Activated T-helper 1 cell treated with anti-CD3 and anti-CD28 coated beads, Interleukin-2, amount 50 U/mL, for 16 hours (primary cell): ENCODE measurements around the gene SRPK1.
"Not testable (repeated sequence)": the region's sequence is repeated elsewhere in the genome, so short reads cannot be mapped to it uniquely, and the experiment has no call there.

ENCODE experiments used
- DNase-seq, 2 donors: peaks; one replicate each; pipeline ENCODE4 v3.0.0-alpha.2; 2020; ENCODE audit warnings: low read depth in 1 of 2, low spot score in 1 of 2

Gene SRPK1

DNA sequence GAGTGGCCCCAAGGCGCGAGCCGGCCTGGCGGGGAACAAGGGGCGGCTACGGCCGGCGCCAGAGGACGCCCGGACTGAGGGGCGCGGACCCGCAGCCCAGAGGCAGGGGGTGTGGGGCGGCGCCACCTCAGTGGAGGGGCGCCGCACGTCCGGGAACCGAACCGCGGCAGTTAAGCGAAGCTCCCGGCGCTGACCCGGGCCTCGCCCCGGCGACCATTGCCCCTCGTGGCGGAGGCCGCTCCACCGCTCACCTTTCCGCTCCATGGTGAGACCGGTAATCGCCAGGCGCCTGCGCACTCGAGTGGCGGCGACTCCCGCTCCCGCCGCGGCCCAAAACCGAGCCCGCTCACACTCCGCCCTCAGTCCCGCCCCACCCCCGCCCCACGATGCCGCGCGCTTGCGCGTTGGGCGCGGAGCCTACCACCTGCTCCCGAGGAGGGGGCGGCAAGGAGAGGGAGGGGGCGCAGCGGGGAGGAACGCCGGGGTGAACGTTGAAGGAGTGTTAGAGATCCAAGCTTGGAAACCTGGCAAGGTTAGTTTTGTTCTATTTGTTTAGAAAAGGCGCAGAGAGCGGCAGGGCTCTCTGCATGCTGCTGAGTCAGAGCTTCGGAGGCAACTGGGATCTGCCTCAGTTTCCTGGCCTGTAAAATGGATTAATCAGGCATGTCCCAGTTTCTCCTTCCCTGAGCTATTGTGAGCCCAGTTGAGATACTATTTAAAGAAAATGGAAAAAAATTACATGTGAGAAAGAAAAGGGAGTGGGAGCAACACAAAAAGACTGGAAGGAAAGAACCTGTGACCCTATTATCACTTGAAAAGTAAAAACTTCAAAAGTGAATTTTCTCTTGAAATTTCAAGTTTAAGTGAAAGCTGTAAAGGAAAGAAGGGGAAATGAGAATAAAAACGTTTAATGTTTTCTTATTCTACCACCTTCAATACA, at the start of gene SRPK1:
TSS of gene SRPK1 (minus strand) at position 306 of the 940 bp plus-strand sequence. CDS start at position 264, 42 bp downstream.
- DNase-seq = peak; percentile 62 to 81

GRCh38 chr6:35970181-35970580, 49.3 kb upstream of the SRPK1 start:
- no peak for DNase-seq

GRCh38 chr6:35969646-35970045, 48.7 kb upstream of the SRPK1 start:
- DNase-seq = no peak

DNA sequence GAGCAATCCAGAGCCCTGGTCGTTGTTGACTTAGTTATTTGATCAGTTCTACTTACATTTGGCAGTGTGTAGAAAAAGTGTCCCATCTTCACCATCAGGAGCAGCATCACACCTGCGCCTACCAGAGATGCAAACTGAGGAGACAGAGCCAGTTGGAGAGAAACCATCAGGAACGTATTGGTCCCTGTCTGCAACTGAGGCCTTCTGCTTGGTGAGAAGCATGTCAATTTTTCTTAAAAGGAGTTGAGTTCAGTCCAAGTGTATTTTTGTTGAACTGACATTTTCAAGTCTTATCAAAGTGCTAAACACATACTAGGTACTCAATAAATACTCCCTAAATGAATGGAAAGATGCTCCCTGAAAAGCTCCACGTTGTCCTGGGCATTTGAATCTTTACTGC, 47.9 kb upstream of the SRPK1 start:
- no peak for DNase-seq

GRCh38 chr6:35967076-35967774, 46.3 kb upstream of the SRPK1 start:
- no peak for DNase-seq

DNA sequence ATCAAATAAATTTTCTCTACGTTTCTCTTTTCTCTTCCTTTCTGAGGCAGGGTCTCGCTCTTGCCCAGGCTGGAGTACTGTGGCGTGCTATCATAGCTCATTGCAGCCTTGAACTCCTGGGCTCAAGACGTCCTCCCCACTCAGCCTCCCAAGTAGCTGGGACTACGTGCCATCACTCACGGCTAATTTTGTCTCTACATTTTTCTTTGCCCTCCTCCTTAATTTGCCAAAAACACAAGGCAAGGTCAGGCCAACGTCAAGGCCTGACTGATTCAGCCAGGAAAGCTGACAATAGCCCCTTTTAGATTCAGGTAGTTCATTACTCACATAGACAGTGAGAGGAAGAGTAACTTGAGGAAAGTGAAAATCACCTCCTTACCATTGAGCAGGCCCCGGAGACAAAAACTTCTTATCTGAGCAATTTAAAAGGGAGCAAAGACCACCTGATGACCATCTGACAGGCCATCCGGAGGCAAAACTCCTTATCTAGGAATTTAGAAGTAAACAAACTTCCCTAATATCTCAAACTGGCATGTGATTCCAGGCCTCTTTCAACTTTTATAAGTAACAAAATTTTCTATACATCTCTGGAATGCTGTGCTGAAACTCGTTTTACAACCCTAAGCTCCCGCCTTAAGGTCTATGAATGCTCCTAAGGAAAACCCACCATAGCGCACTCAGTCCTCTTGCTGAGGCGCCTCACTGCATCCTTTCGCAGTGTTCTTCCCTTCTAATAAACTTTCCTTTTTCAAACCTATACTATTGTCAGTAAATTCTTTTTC, 42.1 kb upstream of the SRPK1 start:
- DNase-seq = no peak

GRCh38 chr6:35960187-35960586, 39.3 kb upstream of the SRPK1 start:
- no peak for DNase-seq

- DNase-seq = no peak
These were observed 35.1 kb upstream of the SRPK1 start for GRCh38 chr6:35955970-35956369.

DNA sequence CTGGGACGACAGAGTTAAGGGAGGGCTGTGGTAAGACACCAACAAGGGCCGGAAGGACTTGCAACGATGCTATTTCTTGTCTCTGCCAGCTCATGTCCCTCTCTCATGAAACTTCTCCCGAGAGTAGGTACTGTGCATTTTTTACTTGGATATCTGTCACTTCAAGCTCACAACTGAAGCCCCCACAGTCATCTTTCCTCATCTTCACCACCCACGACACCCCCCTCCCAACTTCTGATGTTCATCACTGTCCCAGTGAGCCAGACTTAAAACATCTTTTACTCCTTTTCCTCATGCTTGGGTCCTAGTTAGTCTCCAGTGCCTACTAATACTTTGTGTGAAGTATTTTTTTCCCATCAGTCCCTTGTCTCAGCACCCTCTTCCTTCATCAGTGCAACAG, 34.6 kb upstream of the SRPK1 start:
- DNase-seq = no peak

GRCh38 chr6:35955071-35955470, 34.2 kb upstream of the SRPK1 start:
- DNase-seq = no peak

DNA sequence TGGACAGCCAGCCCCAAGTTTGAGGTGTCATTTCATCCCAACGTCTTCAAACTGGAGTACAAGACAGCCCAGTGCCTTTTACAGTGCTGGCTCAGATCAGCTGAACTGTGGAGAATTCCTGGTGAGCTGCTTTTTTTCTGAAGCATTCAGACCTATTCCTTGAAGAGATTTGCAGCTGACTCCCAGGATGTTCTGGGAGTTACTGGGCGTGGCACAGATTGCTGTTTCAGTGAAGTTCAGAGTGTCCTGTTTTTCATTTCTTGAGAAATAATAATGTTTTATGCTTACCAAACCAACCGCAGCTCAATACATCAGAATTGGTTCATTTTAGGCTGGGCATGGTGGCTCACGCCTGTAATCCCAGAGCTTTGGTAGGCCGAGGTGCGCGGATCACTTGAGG, 33.4 kb upstream of the SRPK1 start:
- DNase-seq = no peak

GRCh38 chr6:35948725-35949124, 27.8 kb upstream of the SRPK1 start:
- DNase-seq = no peak

- no peak for DNase-seq
These were observed 24.7 kb upstream of the SRPK1 start for GRCh38 chr6:35945650-35946025.

- DNase-seq = no peak
These were observed 22.5 kb upstream of the SRPK1 start for GRCh38 chr6:35943390-35943789.

DNA sequence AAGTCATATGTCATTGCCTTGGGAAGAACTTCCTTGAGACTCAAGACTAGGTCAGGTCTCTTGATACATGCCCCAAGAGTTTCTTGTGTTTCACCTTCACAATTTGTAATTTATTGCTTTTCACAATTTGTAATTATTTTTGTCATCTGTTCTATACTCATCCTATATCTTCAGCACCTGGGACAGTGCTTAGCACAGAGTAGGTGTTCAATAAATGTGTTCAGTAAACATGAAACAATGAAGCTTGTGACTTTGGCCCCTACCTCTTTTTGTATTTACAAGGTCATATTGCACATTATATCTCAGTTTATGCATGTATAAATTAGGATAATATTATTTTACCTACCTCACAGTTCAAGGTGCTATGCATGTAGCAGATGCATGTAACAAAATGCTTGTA, 21.5 kb upstream of the SRPK1 start:
- DNase-seq = no peak

- DNase-seq = not testable (repeated sequence)
These were observed 20.3 kb upstream of the SRPK1 start for GRCh38 chr6:35941170-35941569.

DNA sequence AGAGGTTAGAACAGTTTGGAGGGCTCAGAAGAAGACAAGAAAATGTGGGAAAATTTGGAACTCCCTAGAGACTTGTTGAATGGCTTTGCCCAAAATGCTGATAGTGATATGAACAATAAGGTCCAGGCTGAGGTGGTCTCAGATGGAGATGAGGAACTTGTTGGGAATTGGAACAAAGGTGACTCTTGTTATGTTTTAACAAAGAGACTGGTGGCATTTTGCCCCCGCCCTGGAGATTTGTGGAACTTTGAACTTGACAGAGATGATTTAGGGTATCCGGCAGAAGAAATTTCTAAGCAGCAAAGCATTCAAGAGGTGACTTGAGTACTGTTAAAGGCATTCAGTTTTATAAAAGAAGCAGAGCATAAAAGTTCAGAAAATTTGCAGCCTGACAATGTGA, 19.1 kb upstream of the SRPK1 start:
- not testable (repeated sequence) for DNase-seq

DNA sequence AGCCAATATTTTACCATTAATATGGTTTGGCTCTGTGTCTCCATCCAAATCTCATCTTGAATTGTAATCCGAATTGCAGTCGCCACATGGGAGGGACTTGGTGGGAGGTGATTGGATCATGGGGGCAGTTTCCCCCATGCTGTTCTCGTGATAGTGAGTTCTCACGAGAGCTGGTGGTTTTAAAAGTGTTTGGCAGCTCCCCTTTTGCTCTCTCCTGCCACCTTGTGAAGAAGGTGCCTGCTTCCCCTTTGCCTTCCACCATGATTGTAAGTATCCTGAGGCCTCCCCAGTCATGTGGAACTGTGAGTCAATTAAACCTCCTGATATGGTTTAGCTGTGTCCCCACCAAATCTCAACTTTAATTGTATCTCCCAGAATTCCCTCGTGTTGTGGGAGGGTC, 18.4 kb upstream of the SRPK1 start:
- DNase-seq = not testable (repeated sequence)

DNA sequence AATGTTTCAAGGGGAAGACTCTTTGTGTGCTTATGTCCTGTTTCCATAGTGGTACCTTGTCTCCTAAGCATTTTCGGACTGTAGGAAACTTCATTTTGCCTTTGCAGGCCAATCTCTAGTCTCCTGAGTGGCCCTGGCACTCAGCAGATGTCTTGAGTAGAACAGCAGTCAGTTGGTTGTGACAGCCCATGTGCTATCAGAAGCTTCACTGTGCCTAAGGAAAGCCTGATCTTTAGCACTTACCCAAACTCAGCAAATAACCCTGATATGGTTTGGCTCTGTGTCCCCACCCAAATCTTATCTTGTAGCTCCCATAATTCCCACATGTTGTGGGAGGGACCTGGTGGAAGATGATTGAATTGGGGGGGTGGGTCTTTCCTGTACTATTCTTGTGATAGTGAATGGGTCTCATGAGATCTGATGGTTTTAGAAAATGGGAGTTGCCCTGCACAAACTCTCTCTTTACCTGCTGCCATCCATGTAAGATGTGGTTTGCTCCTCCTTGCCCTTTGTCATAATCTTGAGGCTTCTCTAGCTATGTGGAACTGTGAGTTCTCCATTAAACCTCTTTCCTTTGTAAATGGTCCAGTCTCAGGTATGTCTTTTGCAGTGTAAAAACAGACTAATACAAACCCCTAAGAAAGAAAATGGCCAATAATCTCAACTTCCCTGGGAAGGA, 15.9 kb upstream of the SRPK1 start:
- no peak for DNase-seq

DNA sequence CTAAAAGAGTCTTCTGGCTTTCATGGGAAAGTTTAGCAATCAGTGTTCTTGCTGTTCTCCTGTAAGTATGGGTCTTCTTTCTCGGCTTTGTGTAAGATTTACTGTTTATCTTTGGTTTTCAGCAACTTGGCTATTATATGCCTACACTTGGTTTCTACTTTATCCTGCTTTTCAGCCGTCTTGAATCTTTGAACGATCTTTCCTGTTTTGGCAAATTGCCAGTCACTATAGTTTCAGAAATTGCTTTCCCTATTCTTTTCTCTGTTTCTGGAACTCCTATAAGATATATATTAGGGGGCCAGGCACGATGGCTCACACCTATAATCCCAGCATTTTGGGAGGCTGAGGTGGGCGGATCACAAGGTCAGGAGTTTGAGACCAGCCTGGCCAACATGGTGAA, 14.6 kb upstream of the SRPK1 start:
- DNase-seq = no peak

GRCh38 chr6:35933844-35934243, 12.9 kb upstream of the SRPK1 start:
- no peak for DNase-seq
